ENCODE results near the gene PBX3.

Gene PBX3

DNA sequence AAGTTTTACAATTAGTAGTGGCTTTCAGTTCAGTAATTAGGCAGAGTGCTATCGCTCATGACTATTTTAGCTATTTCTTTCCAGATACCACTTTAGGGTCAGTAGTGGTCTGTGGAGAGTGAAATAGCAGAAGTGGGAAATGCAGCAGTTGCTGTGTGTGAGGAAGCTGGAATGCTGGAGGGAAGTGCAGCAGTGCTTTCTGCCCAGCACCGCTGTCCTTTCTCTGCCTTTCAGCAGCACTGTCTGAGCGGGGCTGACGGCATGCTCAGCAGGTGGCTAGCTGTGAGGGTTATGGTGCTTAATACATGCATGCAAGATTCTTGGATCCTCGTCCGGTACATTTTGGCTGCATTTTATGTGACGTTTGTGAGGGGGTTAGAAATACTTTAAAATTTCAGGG lies 213.9 kb downstream of the PBX3 start:
- DNase-seq (ENCODE audit: insufficient read length, low spot score) (no peak), FAIRE-seq (no peak)
- no peak for TF ChIP-seq PAX5 (IDR thresholded peaks at IDR 0.05; ENCODE audit: insufficient read depth, low read length, severe bottlenecking)
- peak; percentile 44 for TF ChIP-seq SPI1 (IDR thresholded peaks at IDR 0.05; ENCODE audit: low read depth, low read length)

DNA sequence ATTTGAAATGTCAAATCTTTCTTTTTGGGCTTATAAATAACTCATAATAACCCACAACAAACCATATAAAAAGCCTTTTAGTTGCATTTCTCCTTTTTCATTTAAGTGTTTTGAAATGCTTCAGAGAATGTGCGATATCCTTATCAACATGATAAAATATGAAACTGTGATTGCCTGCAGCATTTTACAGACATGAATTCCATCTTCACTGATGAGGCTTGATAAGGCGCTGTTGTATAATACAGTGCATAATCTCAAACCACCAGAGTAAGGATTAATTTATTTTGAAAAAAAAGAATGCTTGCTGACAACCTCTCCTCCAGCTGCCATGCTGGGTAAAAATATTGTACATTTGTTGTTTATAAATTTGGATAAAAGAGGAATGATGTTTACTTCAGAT lies 216.8 kb downstream of the PBX3 start:
- DNase-seq (ENCODE audit: insufficient read length, low spot score), result no peak
- TF ChIP-seq POLR2AphosphoS5 (IDR thresholded peaks at IDR 0.05; ENCODE audit: low read depth, low read length) (no peak), SPI1 (IDR thresholded peaks at IDR 0.05; ENCODE audit: low read depth, low read length) (no peak), POU2F2 (IDR thresholded peaks at IDR 0.05; ENCODE audit: low read depth, low read length) (no peak), POLR2A (IDR thresholded peaks at IDR 0.05; ENCODE audit: low read depth, low read length) (no peak), TAF1 (IDR thresholded peaks at IDR 0.05; ENCODE audit: low read depth, low read length) (no peak), PAX5 (IDR thresholded peaks at IDR 0.05; ENCODE audit: insufficient read depth, low read length, severe bottlenecking) (no peak)
- no peak for FAIRE-seq

DNA sequence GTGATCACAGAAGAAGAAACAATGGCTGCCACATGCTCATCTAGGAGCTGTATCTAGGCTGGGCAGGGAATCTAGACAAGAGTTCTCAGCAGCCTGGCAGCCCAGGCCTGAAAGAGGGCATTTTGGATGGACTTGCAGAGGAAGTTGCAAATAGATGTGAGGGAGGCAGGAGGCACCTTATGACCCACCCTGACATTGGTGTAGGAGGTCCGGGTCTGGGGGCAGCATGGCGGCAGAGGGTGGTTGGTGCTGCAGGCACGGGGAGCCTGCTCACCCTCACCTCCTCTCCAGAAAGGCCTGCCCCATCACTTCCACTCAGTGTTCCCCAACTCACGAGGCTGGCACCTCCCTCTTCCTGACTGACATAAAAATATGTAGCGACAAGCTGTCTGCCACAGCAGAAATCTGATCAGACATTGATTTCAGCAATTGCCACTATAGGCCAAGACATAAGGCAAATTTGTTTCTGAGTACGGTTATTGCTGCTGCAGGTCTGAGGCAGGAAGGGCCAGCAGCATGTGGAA lies 217.6 kb downstream of the PBX3 start:
- TF ChIP-seq TAF1 (IDR thresholded peaks at IDR 0.05; ENCODE audit: low read depth, low read length), result no peak
- TF ChIP-seq SPI1 (IDR thresholded peaks at IDR 0.05; ENCODE audit: low read depth, low read length), result no peak
- TF ChIP-seq POLR2A (IDR thresholded peaks at IDR 0.05; ENCODE audit: low read depth, low read length), result no peak
- TF ChIP-seq POU2F2 (IDR thresholded peaks at IDR 0.05; ENCODE audit: low read depth, low read length), result no peak
- TF ChIP-seq POLR2AphosphoS5 (IDR thresholded peaks at IDR 0.05; ENCODE audit: low read depth, low read length), result no peak
- no peak for TF ChIP-seq PAX5 (IDR thresholded peaks at IDR 0.05; ENCODE audit: insufficient read depth, low read length, severe bottlenecking)
- FAIRE-seq, result no peak
- DNase-seq (ENCODE audit: insufficient read length, low spot score), result no peak

DNA sequence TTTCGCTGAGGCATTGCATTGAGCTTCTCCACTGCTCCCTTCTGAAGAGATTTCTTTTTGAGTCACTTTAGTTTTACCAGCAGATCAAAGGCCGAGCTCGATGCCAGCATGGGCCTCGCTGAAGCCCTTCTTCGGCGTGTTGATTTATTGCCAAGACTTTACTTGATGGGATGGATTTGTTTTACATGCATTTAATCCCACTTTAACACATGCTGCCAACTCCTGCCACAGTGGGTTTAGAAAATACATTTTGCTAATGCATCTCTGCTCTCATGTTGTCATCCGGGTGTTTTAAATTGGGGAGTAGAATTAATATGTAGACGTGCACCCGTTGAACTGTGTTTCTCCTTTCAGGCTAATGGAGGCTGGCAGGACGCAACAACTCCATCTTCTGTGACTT lies 218.3 kb downstream of the PBX3 start:
- DNase-seq (ENCODE audit: insufficient read length, low spot score) (no peak), FAIRE-seq (no peak)
- TF ChIP-seq TAF1 (IDR thresholded peaks at IDR 0.05; ENCODE audit: low read depth, low read length) (no peak), SPI1 (IDR thresholded peaks at IDR 0.05; ENCODE audit: low read depth, low read length) (no peak), POLR2AphosphoS5 (IDR thresholded peaks at IDR 0.05; ENCODE audit: low read depth, low read length) (no peak), PAX5 (IDR thresholded peaks at IDR 0.05; ENCODE audit: insufficient read depth, low read length, severe bottlenecking) (no peak), POLR2A (IDR thresholded peaks at IDR 0.05; ENCODE audit: low read depth, low read length) (no peak), POU2F2 (IDR thresholded peaks at IDR 0.05; ENCODE audit: low read depth, low read length) (no peak)

DNA sequence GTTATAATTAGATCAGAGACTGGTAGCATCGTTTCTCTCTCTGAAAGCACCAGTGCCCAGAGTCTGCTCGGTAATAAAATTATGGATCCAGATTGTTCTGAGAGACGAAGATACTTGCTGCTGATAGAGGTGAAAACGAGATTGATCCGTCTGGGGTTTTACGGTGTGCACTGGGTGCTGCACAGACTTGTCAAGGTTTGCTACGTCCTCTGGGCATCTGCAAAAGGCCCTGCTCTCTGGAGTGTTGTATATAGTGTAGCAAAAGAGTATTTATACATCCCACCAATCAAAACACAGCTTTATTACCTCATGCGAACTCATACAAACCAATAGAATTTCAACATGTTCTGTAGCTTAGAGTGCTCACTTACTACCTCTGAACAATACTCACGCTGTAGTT lies 219.3 kb downstream of the PBX3 start:
- TF ChIP-seq POLR2A (IDR thresholded peaks at IDR 0.05; ENCODE audit: low read depth, low read length) (no peak), SPI1 (IDR thresholded peaks at IDR 0.05; ENCODE audit: low read depth, low read length) (no peak), POLR2AphosphoS5 (IDR thresholded peaks at IDR 0.05; ENCODE audit: low read depth, low read length) (no peak), POU2F2 (IDR thresholded peaks at IDR 0.05; ENCODE audit: low read depth, low read length) (no peak), PAX5 (IDR thresholded peaks at IDR 0.05; ENCODE audit: insufficient read depth, low read length, severe bottlenecking) (no peak), TAF1 (IDR thresholded peaks at IDR 0.05; ENCODE audit: low read depth, low read length) (no peak)
- no peak for DNase-seq (ENCODE audit: insufficient read length, low spot score)
- FAIRE-seq, result no peak

DNA sequence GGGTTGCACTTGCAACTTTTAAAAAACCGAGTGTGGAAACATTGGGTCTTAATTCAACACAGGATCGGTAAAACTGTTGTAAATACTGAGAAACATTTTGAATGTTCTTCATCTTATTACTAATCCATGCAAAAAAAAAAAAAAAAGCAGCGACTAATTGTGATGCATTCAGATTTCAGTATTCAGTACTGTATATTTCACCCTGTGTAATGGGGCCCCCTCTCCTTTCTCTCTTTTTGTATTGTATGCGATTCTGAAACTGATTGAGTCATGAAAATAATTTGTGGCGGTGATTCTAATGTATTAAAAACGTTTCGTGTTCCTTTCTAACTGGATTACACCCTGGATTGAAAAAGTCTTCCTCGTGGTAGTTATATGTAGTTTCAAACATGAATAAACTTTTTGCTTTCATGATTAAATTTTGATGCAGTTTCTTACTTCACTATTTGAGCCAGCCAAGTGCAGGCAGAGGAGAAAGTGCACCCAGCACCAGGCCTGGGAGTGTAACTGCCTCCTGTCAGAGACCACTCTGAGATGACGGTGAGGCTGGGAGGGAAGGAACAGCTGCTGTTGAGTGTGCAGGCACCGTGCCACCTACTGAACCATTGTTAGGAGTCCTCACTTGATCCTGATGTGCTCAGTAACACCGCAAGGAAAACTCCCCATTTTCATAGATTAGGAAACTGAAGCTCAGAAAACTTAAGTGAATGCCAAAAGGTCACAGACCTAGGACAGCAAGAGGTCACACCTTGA lies 220.0 kb downstream of the PBX3 start:
- no peak for FAIRE-seq
- TF ChIP-seq TAF1 (IDR thresholded peaks at IDR 0.05; ENCODE audit: low read depth, low read length) (no peak), PAX5 (IDR thresholded peaks at IDR 0.05; ENCODE audit: insufficient read depth, low read length, severe bottlenecking) (no peak), SPI1 (IDR thresholded peaks at IDR 0.05; ENCODE audit: low read depth, low read length) (no peak), POLR2AphosphoS5 (IDR thresholded peaks at IDR 0.05; ENCODE audit: low read depth, low read length) (no peak), POU2F2 (IDR thresholded peaks at IDR 0.05; ENCODE audit: low read depth, low read length) (no peak), POLR2A (IDR thresholded peaks at IDR 0.05; ENCODE audit: low read depth, low read length) (no peak)

DNA sequence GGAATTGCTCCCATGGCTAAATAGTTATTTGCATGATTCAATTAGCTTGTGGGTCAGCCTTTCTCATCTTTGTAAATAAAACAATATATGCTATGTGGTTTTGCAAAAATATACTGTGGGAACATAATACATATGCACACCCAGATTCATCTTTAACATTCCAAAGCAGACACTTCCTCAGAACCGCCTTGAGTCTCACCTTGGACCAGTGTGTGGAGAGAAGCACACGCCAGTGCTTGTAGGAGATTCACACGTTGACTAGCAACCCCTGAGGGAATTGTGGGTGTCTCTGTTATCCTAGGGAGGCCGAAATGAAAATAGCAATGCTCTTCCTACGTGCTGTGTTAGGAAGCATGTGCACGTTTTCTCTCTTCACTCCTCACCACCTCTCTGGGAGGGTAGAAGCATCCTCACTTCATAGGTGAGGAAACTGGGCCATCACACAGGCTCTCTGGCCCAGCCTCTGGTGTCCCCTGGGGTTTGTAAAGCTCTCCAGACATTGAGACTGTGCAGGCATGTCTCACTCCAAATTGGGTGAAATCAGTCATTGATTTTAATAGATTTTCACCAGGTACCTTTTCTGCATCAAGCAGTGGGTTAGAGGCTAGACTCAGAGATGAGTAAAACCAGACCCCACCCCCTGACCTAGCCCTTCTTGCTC lies 221.7 kb downstream of the PBX3 start:
- TF ChIP-seq TAF1 (IDR thresholded peaks at IDR 0.05; ENCODE audit: low read depth, low read length) (no peak), SPI1 (IDR thresholded peaks at IDR 0.05; ENCODE audit: low read depth, low read length) (no peak), POLR2A (IDR thresholded peaks at IDR 0.05; ENCODE audit: low read depth, low read length) (no peak), POLR2AphosphoS5 (IDR thresholded peaks at IDR 0.05; ENCODE audit: low read depth, low read length) (no peak), POU2F2 (IDR thresholded peaks at IDR 0.05; ENCODE audit: low read depth, low read length) (no peak), PAX5 (IDR thresholded peaks at IDR 0.05; ENCODE audit: insufficient read depth, low read length, severe bottlenecking) (no peak)
- DNase-seq (ENCODE audit: insufficient read length, low spot score) (no peak), FAIRE-seq (no peak)

More for the DNA sequence above, 220.0 kb downstream of the PBX3 start:
- DNase-seq (ENCODE audit: insufficient read length, low spot score), result no peak

DNA sequence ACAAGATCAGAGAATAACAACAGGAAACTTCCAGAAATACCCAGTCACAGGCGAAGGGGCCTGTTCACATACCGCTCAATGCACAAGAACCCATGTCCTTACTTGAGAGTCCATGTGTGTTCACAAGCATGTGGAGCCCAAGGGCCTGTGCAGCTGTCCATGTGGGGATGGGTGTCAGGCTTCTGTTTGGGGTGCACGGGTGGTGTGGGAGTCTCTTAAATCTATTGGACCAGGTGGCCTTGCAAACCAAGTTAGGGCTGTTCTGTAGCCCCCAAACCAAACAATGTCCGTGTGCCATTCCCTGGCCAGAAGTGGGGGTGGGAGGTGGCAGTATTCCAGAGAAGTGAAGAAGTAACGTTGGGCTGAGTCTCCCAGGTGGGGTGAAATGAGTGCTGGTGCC lies 222.3 kb downstream of the PBX3 start:
- FAIRE-seq (no peak), DNase-seq (ENCODE audit: insufficient read length, low spot score) (no peak)
- no peak for TF ChIP-seq POLR2A (IDR thresholded peaks at IDR 0.05; ENCODE audit: low read depth, low read length)
- TF ChIP-seq SPI1 (IDR thresholded peaks at IDR 0.05; ENCODE audit: low read depth, low read length), result no peak
- no peak for TF ChIP-seq POLR2AphosphoS5 (IDR thresholded peaks at IDR 0.05; ENCODE audit: low read depth, low read length)
- TF ChIP-seq PAX5 (IDR thresholded peaks at IDR 0.05; ENCODE audit: insufficient read depth, low read length, severe bottlenecking), result no peak

DNA sequence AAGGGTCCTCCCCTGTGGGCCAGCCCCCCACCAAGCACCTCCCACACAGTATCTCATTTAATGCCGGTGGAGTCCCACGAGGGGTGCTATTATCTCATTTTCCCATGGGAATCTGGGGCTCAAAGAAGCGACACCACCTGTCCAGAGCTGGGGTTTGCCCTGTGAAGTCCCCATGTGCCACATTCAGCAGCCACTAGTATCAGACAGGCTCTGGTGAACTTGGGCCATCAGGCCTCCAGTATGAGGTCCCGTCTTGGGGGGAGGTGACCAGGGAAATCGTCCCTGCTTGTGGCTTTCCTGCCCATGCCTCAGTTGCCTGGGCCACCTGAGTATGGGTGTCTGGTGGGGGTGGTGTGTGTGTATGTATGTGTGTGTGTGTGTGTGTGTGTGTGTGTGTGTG lies 222.7 kb downstream of the PBX3 start:
- no peak for TF ChIP-seq POLR2A (IDR thresholded peaks at IDR 0.05; ENCODE audit: low read depth, low read length)
- TF ChIP-seq POLR2AphosphoS5 (IDR thresholded peaks at IDR 0.05; ENCODE audit: low read depth, low read length), result no peak
- TF ChIP-seq SPI1 (IDR thresholded peaks at IDR 0.05; ENCODE audit: low read depth, low read length), result no peak
- no peak for TF ChIP-seq TAF1 (IDR thresholded peaks at IDR 0.05; ENCODE audit: low read depth, low read length)
- no peak for TF ChIP-seq PAX5 (IDR thresholded peaks at IDR 0.05; ENCODE audit: insufficient read depth, low read length, severe bottlenecking)
- no peak for TF ChIP-seq POU2F2 (IDR thresholded peaks at IDR 0.05; ENCODE audit: low read depth, low read length)
- FAIRE-seq (no peak), DNase-seq (ENCODE audit: insufficient read length, low spot score) (no peak)
